Stimulated activated CD8-positive, alpha-beta memory T cell treated with anti-CD3 and anti-CD28 coated beads, Interleukin-4, amount 100 ng/mL, for 4 hours (primary cell): Measurements from ENCODE around the gene SMG6.

Experiments used
- DNase-seq, 2 donors: peaks; one replicate each; pipeline ENCODE4 v3.0.0-alpha.2; 2020; ENCODE audit warnings: low read depth in 2 of 2, low spot score in 1 of 2

Gene SMG6

DNA sequence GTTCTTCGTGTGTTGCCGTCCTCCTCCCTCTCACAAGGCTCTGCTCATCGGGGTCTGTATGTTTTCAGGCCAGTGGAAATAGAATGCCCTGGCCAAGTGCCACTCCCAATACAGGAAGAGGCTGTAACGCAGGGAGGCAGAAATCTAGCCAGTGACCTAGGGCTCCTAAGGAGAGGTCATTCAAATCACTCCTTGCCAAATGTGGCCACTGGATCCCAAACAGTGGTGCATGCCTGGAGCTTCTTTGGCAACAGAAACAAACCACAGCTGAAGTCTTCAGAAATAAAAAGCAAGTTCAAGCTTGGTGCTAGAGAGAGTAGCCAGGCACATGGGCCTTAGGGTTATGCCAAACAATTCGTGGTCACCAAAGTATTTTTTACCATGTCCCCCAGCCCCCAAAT is 66.1 kb downstream of the SMG6 start:
- no peak for DNase-seq

DNA sequence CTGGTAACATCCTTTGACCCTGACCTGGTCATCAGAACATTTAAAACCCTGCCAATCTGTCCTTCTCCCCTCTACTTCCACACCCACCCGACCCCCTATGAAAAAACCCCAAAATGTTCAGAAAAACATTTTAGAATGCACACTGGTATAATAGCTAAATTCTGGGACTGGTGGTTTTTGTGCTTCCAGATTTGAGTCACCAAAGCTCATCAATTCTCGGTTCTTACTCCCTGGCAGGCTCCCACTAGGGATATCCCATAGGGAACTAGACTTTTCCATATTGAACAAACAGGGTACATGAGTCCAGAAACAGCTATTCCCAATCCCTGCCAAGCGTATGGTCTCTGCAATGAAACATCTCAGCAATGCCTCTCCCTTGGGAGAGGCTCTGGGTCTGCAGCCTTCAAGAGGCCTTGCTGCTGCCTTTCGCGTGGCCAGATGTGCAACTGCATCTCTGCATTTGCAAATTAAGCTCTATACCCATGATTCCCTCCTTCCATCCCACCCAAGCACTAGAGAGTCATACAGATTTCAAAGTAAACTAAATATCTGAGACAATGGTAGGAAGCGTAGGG is 67.7 kb downstream of the SMG6 start:
- no peak for DNase-seq

DNA sequence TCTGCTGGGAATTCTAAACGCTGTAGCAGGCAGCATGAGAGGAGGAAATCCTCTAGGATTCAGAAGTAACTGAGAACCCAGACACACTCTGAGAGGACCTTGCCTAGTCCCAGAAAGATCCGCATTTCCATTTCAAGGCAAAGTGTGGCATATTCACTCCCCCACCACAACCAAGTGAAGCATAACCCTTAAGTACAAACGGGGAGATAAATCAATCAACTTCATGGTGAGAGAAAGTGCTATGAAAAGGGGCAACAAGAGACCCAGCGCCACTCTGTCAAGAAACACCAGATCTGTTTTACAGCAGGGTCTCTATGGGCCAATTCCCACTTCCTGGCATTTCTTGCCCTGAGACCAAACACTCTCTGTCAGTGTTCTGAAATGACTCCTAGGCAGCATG is 68.3 kb downstream of the SMG6 start:
- no peak for DNase-seq

DNA sequence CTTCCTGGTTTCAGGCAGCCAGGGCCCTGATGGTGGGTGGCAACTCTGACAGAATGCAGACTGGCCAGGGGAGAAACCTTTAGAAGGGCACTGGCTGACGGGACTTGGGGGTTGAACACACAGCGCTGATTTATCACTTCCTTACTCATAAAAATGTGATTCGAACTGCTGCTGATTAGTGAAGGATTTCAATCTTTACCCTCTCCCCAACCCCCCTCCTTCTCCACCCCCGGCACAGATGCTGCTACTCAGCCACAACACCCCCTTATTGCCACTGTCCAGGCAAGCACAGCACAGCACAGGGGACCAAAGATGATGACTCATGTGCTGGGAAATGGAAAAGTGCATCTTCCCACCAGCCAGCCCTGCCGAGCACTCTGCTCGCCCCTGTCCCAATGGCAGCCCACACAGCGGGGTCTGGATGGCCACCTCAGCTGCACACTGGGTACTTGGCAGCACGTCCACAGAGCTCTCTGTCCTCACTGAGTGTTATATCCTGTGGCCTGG is 70.1 kb downstream of the SMG6 start:
- no peak for DNase-seq

DNA sequence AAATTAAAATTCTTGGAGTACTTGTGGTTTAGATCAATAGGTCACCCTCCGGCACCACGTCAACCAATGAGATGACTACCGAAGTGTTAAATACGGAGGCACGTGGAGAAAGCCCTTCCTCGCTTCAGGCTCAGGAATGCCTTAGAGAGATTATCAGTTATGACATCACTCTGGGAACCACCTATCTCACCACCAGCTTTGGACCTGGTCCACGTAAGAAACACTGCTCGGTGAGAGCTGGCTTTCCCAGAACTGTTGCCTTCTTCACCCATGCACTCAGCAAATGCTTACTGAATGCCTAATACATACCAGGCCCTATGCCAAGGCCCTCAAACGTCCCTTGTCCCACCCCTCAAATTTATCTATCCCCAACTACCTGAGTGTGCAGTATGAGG is 71.3 kb downstream of the SMG6 start:
- DNase-seq = no peak

DNA sequence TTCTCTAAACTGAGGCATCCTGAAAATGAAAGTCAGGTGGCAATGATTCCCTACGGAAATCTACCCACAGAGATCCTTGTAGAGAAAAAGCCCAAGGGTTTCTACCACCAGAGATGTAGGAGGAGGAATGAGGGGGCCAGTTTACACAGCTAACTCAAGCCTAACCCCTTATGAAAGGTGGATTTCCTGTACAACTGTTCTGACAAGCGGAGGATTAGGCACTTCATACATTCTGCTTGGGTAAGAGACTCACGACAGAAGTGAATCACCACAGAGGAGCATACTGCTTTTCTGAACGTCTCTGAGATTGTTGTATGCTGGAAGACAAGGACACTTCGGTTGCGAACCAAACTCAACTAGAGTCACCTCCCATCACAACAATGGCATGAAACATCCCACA is 72.7 kb downstream of the SMG6 start:
- DNase-seq = no peak

DNA sequence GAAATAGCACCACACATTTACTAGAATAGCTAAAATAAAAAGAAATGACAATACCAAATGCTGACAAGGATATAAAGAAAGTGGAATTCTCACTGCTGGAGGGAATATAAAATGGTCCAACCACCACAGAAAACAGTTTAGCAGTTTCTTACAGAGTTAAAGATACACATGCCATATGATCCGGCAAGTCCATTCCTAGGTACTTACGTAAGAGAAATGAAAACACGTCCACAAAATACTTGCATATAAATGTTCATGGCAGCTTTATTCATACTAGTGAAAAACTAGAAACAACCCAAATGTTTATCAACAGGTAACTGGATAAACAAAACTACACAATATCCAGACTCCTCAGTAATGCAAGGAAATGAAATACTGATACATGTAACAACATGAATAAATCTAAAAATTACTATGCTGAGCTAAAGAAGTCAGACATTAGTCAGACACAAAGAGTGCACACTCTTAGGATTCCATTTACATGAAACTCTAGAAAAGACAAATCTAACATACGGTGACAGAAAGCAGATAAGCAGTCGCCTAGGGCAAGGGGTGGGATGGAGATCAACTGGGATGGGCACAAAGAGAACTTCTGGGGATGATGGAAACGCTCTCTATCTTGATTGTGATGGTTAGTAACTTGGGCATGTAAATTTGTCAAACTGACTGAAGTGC is 76.4 kb downstream of the SMG6 start:
- no peak for DNase-seq

DNA sequence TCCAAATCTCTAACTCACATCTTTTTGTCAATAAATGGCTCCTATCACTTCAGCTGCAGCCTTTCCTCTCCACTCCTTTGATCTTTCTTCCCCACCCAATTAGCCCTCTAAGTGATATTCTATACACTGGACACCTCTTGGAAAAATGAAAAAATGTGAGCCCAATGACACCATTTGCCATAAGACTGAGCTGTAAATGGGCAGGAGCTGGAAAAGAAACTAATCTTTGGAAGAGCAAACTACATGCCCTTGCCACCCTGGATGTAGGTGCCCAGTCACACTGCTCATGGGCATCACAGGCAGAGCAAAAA is 80.0 kb downstream of the SMG6 start:
- DNase-seq = no peak

DNA sequence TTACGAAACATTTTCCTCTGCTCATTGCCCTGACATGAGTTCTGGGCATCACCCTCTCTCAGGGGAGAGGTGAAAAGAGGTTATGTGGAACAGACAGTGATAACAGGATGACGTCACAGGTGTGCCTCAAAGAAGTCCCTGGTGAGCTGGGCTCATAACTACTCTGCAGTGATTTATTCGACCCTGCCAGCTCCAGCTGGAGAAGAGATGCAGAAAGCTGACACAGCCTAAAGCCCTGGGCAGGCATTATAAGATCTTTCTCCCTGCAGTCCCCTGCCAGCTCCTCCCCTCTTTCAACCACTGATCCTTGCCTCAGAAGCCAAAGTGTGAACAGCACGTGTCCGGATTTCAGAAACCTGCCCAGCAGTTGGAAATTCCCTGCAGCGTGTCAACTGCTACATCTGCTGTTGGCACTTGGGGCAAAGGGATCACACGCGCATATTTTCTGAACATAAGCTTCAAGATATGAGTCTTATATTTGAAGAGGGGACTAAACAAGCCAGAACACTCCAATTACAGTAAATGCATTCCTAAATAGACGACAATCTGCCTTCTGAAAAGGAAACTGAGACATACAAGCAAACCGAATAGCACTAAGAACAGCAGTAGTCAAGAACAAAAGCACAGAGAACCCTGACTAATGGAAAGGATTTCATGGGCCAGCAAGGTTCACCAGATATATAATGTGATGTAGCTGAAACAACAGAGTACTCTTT is 80.5 kb downstream of the SMG6 start:
- peak; percentile 37 to 55 for DNase-seq

DNA sequence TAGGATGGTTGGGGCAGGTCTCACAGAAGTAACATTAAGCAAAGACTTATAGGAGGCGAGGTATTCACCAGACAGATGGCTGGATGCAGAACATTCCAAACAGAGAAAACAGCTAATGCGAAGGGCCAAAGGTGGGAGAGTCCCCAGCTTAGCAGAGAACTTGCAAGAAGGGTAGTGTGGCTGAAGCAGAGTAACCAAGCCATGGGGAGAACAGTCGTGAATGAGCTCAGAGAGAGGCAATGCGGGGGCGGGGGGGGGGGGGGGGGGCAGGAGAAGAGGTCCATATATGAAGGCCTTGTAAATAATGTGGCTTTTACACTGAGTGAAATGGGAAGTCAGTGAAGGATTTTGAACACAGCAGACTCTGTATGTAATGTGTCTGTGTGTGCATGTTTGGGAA is 81.3 kb downstream of the SMG6 start:
- DNase-seq = no peak

DNA sequence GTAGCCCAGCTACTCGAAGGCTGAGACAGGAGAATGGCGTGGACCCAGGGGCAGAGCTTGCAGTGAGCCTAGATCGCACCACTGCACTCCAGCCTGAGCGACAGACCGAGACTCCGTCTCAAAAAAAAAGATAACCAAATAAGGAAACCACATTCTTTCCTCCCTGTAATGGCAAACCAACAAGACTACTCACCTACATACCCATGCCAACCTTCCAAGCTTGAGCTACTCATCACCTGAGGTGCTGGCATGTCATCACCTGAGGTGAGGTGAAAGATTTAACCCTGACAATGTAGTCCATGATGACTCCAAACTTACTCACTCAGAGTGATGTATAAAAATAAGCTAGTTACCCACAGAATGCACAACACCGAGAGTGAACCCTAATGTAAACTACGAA is 85.2 kb downstream of the SMG6 start:
- no peak for DNase-seq

DNA sequence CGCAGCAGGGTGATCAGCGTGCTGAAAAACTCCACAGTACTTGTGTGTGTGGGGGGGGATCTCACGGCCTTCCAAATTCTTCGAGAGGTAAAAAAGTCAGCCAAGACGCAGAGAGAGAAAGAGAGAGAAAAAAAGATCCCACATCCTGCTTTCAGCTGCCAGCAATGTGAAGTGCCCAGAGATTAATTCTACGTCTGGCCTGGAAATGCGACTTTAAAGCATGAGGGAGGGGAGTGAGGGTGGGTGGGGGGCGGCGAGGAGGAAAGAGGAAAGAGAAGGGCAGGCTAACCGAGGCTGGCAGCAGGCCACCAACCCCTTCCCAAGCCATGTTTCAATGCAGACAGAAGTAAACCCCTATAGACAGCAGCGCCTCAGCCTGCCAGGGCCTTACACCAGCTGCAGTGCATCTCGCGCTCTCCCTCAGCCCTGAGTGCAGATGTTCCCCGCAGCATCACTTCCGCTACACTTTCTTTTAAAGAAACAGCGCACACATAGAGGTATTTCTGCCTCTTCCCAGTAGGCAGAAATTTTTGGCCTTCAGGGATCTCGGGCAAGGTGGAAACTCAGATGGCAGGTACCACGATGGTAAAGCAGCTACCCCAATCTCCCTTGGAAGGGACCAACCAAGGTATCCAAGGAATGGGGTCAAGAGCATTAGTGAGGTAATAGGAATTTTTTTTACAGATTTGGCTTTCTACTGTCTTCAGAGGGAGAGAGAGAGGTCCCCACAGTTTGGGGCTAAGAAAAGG is 87.8 kb downstream of the SMG6 start:
- DNase-seq = peak; percentile 35 to 42

DNA sequence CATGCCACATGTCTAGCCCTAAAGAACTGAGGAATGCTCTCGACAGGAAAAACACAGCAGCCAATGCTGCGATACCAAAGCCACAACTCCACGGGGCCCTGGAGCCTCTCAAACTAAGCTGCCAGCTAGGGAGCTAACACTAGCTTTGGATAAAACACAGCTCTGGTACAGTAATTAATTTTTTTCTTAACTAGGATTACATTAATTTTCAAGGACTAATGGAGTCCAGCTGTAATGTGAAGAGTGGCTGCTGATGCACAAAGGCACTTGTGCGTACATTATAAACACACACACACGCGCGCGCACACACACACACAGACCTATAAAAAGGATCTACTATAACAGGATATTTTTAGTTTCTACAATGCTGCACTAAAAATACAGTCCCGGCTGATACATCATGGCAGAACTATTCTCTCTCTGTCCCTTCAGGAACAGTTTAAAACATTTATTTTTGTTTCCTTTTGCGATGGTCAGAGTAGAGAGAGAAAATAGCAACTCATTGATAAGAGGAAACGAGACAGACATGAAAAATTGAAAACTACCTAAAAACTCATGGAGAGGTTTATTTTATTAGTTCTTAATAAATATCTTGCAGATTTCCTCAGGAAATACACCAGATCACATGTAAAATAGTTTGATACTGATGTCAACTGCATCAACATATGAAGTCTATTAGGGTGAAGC is 88.5 kb downstream of the SMG6 start:
- no peak for DNase-seq

DNA sequence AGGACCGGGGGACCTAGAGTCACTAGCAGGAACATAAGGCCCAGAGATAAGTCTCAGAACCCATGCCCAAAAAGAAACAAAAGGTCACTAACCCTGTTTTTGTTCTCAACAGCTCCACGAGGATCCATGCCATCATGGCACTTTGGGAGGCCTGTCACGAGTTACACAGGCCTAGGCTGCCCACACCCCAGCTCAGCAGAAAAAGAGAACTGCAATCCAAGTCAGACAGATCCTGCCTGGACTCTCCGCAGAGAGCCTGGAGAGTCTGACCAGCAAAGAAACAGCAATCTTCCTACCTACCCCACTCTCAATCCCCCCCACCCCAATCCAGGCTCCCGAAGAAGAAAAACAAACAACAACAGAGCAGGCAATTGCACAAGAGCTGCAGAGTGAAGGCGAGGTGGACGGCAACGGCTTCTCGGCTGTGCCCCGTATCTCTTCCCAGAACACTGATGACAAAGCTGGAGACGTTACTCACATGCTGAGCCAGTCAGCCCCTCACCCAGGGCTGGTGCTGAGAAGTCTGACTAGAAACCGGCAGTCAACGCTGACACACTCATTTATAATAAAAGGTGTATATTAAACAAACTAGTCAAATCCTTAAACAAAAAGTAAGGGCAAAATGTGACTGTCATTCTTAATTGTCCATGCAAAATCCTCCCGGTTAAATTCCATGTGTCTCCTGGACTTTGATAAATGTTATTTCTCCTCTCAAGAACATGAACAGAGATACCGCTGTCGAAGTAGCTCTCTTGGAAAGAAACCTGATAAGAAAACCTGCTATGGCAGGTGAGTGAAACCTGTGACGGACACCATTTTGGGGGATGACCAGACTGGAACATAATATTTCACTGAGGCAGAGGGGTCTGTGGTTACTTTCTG is 89.3 kb downstream of the SMG6 start:
- DNase-seq = no peak

DNA sequence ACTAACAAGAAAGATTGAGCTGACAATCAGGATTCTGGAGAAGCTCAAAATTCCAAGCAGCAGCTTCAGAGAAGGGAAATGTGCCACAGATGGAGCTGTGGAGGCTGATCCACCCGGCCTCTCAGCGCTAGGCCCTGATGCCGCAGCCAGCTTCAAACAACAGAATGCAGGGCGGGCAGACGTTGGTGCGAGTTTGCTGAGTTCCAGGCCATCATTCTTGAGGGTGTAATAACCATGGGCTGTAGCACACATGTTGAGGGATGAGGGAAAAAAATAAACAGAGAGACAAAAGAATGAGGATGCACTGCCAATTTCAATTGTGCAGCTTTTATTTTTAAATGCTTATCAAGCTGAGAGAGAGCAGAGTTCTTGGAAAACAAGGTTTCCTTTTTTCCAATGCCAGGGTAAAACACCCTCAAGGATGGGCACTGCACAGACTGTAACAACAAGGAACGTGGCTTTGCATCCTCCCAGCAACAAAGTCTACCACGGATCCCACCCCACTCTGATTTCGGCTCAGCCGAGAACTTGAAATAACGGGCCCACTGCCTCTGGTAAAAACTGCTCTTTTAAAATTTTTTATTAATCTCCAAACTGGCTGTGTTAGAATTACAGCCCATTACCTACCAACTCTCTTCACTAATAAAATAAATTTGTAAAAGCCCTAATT is 90.2 kb downstream of the SMG6 start:
- no peak for DNase-seq

DNA sequence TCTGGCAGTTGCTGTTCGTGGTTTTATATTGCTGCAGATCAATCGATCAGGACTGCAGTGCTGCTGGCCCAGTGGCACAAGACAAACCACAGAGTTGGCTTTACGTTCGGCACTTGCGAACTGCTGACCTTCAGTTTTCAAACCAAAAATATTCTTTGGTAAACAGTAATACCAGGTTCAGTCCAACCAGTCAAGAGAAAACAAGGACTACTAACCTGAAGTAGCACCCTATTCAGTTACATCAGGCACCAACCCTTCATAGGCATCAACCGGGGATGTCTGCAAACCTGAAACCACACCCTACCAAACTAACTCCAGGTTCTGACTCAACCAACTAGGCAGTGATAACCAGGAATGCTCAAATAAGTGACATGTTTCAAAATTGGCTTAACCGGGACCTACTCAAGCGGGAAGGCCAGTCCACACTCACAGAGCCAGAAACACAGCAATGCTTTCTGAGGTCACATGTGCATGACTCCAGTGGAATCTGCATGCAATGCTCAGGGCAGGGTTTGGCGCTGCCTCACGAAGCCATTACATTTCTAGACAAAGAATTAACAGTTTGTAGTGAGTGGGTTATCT is 91.1 kb downstream of the SMG6 start:
- no peak for DNase-seq

DNA sequence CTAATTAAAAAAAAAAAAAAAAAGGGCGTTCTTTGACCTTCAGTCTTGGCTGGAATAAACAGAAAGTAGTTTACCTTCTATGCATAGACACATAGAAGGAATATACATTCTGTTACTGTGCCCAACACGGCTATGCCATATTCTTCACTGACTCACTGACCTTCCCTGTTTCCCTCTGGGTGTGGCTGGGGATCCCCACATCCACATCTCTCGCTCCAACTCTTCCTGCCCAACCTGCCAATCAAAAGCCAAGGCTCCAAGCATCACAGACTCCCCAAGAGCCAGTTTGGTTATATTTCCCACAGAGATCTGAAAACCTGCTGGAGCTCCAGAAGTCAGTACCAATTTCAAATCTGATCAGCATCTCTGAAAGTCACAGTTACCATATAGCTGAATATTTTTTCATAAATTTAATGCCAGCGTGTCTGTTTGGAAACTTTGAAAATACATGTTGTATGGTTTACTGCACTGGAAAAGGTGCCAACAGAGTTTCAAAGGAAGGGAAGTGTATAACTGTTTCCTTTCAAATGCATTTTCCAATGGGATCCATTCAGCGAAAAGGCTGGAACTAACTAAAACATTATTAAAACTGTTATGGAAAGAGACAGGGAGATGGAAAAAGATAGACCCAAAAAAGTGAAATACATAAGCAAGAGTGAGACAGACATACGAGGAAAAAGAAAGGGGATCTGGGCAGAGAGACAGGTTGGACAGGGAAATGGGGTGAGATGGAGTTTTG is 91.8 kb downstream of the SMG6 start:
- DNase-seq = no peak

DNA sequence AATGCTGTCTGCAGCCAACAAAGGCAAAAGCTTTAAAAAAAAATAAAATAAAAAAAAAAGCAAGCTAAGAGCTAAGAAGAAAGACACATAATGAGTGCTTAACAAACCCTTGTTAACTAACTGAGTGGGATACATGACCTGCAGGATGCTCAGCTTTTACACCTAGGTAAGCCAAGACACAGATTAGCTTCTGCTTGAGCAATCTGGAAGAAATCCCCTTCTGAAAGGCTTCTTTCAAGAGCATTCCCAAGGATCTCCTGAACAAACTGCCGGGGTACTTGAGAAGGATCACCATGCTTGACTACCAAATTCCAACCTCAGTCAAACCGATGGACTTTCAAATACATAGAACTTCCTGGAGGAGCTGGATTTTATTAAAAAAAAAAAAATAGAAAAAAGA is 92.9 kb downstream of the SMG6 start:
- DNase-seq = no peak
